Panc1 (cell line): ENCODE results near the gene SMOC2. TPM values are rescaled to one million over a fixed set of nuclear protein-coding genes. Genes with fewer than 3 reads are reported as not detected.

Source experiments
- ATAC-seq: fragments of 200-7000 bp; cut with Tn5 transposase; 2 replicates; pipeline ENCODE4 v1.9.1; 2020; ENCODE audit warnings: mild to moderate bottlenecking, moderate library complexity
- BruUV-seq: library from RNA; stranded (reverse); fragments of 400-500 nt; replicated peaks from 2 replicates; lab custom pipeline; 2021; lab: Mats Ljungman, UMichigan
- CTCF ChIA-PET: fragments of 300-600 bp; sonication (Branson Sonifier 250); formaldehyde crosslinking; loops from one replicate; lab custom pipeline; 2022; ENCODE audit warnings: antibody characterized with exemption; lab: Charles Lee
- POLR2A ChIA-PET: fragments of 300-600 bp; sonication (Branson Sonifier 250); formaldehyde crosslinking; loops from one replicate; lab custom pipeline; 2022; ENCODE audit warnings: antibody characterized with exemption; lab: Charles Lee
- DNase-seq: peaks from one replicate; pipeline ENCODE4 v3.0.0-alpha.2; 2010; ENCODE audit warnings: low read depth, low spot score
- H3K27ac ChIP-seq: 2 replicates; pipeline ENCODE4 v1.5.1; 2011; ENCODE audit warnings: mild to moderate bottlenecking, low read length, inconsistent platforms
- H3K27me3 ChIP-seq: fragments of 200-500 bp; sonication (Bioruptor generic); 2 replicates; pipeline ENCODE4 v1.6.0; 2014; ENCODE audit warnings: low read length, inconsistent platforms; ENCODE audit not compliant: control insufficient read depth, insufficient read depth
- H3K36me3 ChIP-seq: fragments of 200-500 bp; sonication (Bioruptor generic); 2 replicates; pipeline ENCODE4 v1.5.1; 2014; ENCODE audit warnings: inconsistent platforms, mild to moderate bottlenecking, low read length, moderate library complexity; ENCODE audit not compliant: control insufficient read depth, insufficient read depth
- H3K4me1 ChIP-seq: 2 replicates; pipeline ENCODE4 v1.5.1; 2011; ENCODE audit warnings: inconsistent platforms, mild to moderate bottlenecking, low read length, moderate library complexity; ENCODE audit not compliant: control insufficient read depth, insufficient read depth
- H3K4me3 ChIP-seq, 2 experiments: 2 replicates each; pipeline ENCODE4 v1.5.1; 2011 to 2012; ENCODE audit warnings: low read depth in 2 of 2, low read length in 2 of 2, mild to moderate bottlenecking in 2 of 2, inconsistent platforms in 1 of 2, moderate library complexity in 1 of 2
- H3K9me3 ChIP-seq: fragments of 200-500 bp; sonication (Bioruptor generic); 2 replicates; pipeline ENCODE4 v1.5.1; 2014; ENCODE audit warnings: low read depth, mild to moderate bottlenecking, inconsistent platforms, low read length, moderate library complexity; ENCODE audit not compliant: control insufficient read depth, insufficient read depth
- CTCF ChIP-seq: fragments of 450-650 bp; IDR thresholded peaks from 2 replicates; pipeline ENCODE4 v1.5.1; 2017; ENCODE audit warnings: mild to moderate bottlenecking
- POLR2AphosphoS5 ChIP-seq: IDR thresholded peaks from 2 replicates; pipeline ENCODE4 v1.6.1; 2012; ENCODE audit warnings: mild to moderate bottlenecking, low read depth, low read length, moderate library complexity
- SIN3A ChIP-seq: IDR thresholded peaks from 2 replicates; pipeline ENCODE4 v1.6.1; 2012; ENCODE audit warnings: low read depth, mild to moderate bottlenecking, low read length, moderate library complexity, borderline replicate concordance; ENCODE audit not compliant: insufficient read depth
- TCF7L2 ChIP-seq: IDR thresholded peaks from 2 replicates; pipeline ENCODE4 v1.6.1; 2011; ENCODE audit warnings: mild to moderate bottlenecking, low read depth, low read length, inconsistent platforms
- in situ Hi-C: cut with HindIII; loops from 2 replicates; pipeline ENCODE4 v1.10.0; 2016; ENCODE audit warnings: low sequenced_read_pairs, low pct_unique_long_range_greater_than_20kb
- intact Hi-C: fragments of 100-400 bp; cut with micrococcal nuclease; formaldehyde crosslinking; loops from one replicate; pipeline ENCODE4 v1.10.0; 2022; ENCODE audit not compliant: unreplicated experiment
- total RNA-seq: library from RNA; stranded (reverse); gene quantifications from one replicate; pipeline ENCODE4 v1.2.1, GENCODE V29; 2021; ENCODE audit not compliant: unreplicated experiment
- TF ChIP-seq, protein P1 (sequence below), 2 experiments: IDR thresholded peaks; 2 replicates each; pipeline ENCODE4 v1.6.1; 2011 to 2012; ENCODE audit warnings: low read depth in 2 of 2, control low read depth in 1 of 2, low read length in 1 of 2, mild to moderate bottlenecking in 1 of 2, moderate library complexity in 1 of 2; ENCODE audit not compliant: insufficient read depth in 1 of 2

Gene SMOC2
- total RNA-seq, 1 experiment from 2014 or later, result 0.13 TPM

GRCh38 chr6:168648240-168649125, 207.5 kb downstream of the SMOC2 start:
- Histone ChIP-seq H3K27me3 (peaks cover 28% of the 10 kb centered on the region; the same call in 1 of the 2 replicates), H3K36me3 (no peaks in the 10 kb centered on the region), H3K4me3 (peak overlapping the region; percentile 8 to 34; a peak in 3 of 4 replicates), H3K4me1 (peaks cover 13% of the 10 kb centered on the region), H3K9me3 (no peaks in the 10 kb centered on the region), H3K27ac (no peak overlapping the region)
- ChIA-PET CTCF (no interaction called here), POLR2A (no interaction called here)
- in situ Hi-C loops (no loop called here), intact Hi-C loops (no loop called here)
- TF ChIP-seq SIN3A, result no peak
- TF ChIP-seq CTCF, result no peak
- TF ChIP-seq, protein P1, sequence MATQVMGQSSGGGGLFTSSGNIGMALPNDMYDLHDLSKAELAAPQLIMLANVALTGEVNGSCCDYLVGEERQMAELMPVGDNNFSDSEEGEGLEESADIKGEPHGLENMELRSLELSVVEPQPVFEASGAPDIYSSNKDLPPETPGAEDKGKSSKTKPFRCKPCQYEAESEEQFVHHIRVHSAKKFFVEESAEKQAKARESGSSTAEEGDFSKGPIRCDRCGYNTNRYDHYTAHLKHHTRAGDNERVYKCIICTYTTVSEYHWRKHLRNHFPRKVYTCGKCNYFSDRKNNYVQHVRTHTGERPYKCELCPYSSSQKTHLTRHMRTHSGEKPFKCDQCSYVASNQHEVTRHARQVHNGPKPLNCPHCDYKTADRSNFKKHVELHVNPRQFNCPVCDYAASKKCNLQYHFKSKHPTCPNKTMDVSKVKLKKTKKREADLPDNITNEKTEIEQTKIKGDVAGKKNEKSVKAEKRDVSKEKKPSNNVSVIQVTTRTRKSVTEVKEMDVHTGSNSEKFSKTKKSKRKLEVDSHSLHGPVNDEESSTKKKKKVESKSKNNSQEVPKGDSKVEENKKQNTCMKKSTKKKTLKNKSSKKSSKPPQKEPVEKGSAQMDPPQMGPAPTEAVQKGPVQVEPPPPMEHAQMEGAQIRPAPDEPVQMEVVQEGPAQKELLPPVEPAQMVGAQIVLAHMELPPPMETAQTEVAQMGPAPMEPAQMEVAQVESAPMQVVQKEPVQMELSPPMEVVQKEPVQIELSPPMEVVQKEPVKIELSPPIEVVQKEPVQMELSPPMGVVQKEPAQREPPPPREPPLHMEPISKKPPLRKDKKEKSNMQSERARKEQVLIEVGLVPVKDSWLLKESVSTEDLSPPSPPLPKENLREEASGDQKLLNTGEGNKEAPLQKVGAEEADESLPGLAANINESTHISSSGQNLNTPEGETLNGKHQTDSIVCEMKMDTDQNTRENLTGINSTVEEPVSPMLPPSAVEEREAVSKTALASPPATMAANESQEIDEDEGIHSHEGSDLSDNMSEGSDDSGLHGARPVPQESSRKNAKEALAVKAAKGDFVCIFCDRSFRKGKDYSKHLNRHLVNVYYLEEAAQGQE (IDR thresholded peaks at IDR 0.05; ENCODE audit: insufficient read depth in 1 of 2, low read depth in 2 of 2, low read length in 1 of 2), result no peak
- TF ChIP-seq POLR2AphosphoS5, result no peak
- TF ChIP-seq TCF7L2, result no peak
- ATAC-seq (peak; percentile 70), DNase-seq (no peak)
- no TSS peak for BruUV-seq

- ChIA-PET POLR2A (no interaction called here), CTCF (no interaction called here)
- Histone ChIP-seq H3K27me3 (peaks cover 28% of the 10 kb centered on the region; the same call in 1 of the 2 replicates), H3K4me3 (peak overlapping the region in 1 of 2 experiments; percentile 34; a peak in 2 of 4 replicates), H3K36me3 (no peaks in the 10 kb centered on the region), H3K9me3 (no peaks in the 10 kb centered on the region), H3K27ac (no peak overlapping the region), H3K4me1 (peaks cover 13% of the 10 kb centered on the region)
- intact Hi-C loops, result no loop called here
- no peak for DNase-seq
- TF ChIP-seq SIN3A (no peak), CTCF (no peak), POLR2AphosphoS5 (no peak), TCF7L2 (no peak)
- TF ChIP-seq, protein P1 (IDR thresholded peaks at IDR 0.05; ENCODE audit: insufficient read depth in 1 of 2, low read depth in 2 of 2, low read length in 1 of 2), result no peak
- in situ Hi-C loops, result no loop called here
- peak; percentile 41; the same call in 1 of the 2 replicates for ATAC-seq
- BruUV-seq, result no TSS peak
These were observed 208.2 kb downstream of the SMOC2 start for GRCh38 chr6:168649209-168649608.
